Ishikawa (cell line): ENCODE data around the gene SARDH.

Experiments used
- RAD21 ChIP-seq: IDR thresholded peaks from 2 replicates; pipeline ENCODE4 v1.6.1; 2012; ENCODE audit warnings: low read depth
- TF ChIP-seq, protein P1 (sequence below): IDR thresholded peaks from 2 replicates; pipeline ENCODE4 v1.6.1; 2012; ENCODE audit warnings: low read depth, mild to moderate bottlenecking

- TF ChIP-seq, protein P1, sequence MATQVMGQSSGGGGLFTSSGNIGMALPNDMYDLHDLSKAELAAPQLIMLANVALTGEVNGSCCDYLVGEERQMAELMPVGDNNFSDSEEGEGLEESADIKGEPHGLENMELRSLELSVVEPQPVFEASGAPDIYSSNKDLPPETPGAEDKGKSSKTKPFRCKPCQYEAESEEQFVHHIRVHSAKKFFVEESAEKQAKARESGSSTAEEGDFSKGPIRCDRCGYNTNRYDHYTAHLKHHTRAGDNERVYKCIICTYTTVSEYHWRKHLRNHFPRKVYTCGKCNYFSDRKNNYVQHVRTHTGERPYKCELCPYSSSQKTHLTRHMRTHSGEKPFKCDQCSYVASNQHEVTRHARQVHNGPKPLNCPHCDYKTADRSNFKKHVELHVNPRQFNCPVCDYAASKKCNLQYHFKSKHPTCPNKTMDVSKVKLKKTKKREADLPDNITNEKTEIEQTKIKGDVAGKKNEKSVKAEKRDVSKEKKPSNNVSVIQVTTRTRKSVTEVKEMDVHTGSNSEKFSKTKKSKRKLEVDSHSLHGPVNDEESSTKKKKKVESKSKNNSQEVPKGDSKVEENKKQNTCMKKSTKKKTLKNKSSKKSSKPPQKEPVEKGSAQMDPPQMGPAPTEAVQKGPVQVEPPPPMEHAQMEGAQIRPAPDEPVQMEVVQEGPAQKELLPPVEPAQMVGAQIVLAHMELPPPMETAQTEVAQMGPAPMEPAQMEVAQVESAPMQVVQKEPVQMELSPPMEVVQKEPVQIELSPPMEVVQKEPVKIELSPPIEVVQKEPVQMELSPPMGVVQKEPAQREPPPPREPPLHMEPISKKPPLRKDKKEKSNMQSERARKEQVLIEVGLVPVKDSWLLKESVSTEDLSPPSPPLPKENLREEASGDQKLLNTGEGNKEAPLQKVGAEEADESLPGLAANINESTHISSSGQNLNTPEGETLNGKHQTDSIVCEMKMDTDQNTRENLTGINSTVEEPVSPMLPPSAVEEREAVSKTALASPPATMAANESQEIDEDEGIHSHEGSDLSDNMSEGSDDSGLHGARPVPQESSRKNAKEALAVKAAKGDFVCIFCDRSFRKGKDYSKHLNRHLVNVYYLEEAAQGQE, result no peak
- no peak for TF ChIP-seq RAD21
These were observed 4.7 kb downstream of the SARDH start for GRCh38 chr9:133733421-133733795.
